ENCODE measurements around the gene PTOV1.

DNA sequence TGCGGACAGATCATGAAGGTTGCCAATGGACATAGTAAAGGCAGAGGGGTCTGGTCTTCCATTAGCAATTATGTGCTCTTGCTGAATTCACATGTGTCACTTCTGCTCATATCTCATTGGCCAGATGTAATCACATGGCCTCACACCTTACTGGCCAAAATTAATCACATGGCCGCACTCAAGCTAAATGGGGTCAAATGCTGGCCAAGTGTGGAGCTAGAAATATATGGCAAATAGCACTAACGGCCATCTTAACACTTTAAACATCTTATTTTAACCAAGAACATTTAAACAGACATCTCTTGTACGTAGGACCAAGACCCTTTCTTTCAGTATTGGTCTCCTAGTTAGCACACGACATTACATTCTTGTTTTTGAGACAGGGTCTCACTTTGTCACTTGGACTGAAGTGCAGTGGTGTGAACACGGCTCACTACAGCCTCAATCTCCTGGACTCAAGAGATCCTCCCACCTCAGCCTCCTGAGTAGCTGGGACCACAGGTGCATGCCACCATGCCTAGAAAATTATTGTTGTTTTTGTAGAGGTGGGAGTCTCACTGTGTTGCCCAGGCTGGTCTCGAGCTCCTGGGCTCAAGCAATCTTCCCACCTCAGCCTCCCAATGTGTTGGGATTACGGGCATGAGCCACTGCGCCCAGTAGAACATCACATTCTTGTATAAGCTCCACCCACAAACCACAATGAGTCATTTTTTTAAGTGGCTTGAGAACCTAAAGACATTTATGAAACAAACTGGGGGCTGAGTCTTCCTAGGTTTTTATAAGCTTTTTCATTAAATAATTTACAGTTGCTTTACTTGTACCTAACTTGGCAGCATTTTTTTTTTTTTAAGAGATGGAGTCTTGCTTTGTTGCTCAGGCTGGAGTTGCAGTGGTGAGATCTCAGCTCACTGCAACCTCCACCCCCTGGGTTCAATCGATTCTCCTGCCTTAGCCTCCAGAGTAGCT, 2.9 kb upstream of the PTOV1 start:
- TF ChIP-seq, protein P1, sequence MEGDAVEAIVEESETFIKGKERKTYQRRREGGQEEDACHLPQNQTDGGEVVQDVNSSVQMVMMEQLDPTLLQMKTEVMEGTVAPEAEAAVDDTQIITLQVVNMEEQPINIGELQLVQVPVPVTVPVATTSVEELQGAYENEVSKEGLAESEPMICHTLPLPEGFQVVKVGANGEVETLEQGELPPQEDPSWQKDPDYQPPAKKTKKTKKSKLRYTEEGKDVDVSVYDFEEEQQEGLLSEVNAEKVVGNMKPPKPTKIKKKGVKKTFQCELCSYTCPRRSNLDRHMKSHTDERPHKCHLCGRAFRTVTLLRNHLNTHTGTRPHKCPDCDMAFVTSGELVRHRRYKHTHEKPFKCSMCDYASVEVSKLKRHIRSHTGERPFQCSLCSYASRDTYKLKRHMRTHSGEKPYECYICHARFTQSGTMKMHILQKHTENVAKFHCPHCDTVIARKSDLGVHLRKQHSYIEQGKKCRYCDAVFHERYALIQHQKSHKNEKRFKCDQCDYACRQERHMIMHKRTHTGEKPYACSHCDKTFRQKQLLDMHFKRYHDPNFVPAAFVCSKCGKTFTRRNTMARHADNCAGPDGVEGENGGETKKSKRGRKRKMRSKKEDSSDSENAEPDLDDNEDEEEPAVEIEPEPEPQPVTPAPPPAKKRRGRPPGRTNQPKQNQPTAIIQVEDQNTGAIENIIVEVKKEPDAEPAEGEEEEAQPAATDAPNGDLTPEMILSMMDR (IDR thresholded peaks at IDR 0.05): no peak
- no peak for TF ChIP-seq ZFX (IDR thresholded peaks at IDR 0.05; ENCODE audit: borderline replicate concordance)

Measured in 22Rv1 (cell line).